Activated T-helper 2 cell treated with anti-CD3 and anti-CD28 coated beads, Interferon-gamma antibody, Interleukin-2, Interleukin-4, amounts not matched to agents 10 μg/mL and 5 μg/mL and 100 μg/mL, durations not matched to agents 14 hours and 24 hours and 36 hours (primary cell): ENCODE data around the gene CEP350. TPM values are rescaled to one million over a fixed set of nuclear protein-coding genes. Genes with fewer than 3 reads are reported as not detected.

Experiments used
- DNase-seq: peaks from one replicate; pipeline ENCODE4 v3.0.0; 2021; ENCODE audit warnings: low spot score
- H3K27ac Mint-ChIP-seq: one replicate; pipeline ENCODE4 v1.8.0; 2021; ENCODE audit warnings: mixed read lengths
- H3K27me3 Mint-ChIP-seq: one replicate; pipeline ENCODE4 v1.8.0; 2021; ENCODE audit warnings: low read depth, mixed read lengths
- H3K36me3 Mint-ChIP-seq: one replicate; pipeline ENCODE4 v1.8.0; 2021; ENCODE audit warnings: low read depth, mixed read lengths
- H3K4me1 Mint-ChIP-seq: one replicate; pipeline ENCODE4 v1.8.0; 2021; ENCODE audit warnings: low read depth, mixed read lengths
- H3K4me3 Mint-ChIP-seq: one replicate; pipeline ENCODE4 v1.8.0; 2021; ENCODE audit warnings: low read depth, mild to moderate bottlenecking, moderate library complexity, mixed read lengths
- H3K9me3 Mint-ChIP-seq: one replicate; pipeline ENCODE4 v1.8.0; 2021; ENCODE audit warnings: mixed read lengths
- intact Hi-C: fragments of 100-400 bp; cut with micrococcal nuclease; formaldehyde crosslinking; loops from one replicate; pipeline ENCODE4 v1.15.1; 2023
- total RNA-seq: library from RNA; stranded (reverse); gene quantifications from 2 replicates; pipeline ENCODE4 v1.2.3, GENCODE V29; 2022

Gene CEP350
- 41.2 and 43.7 TPM in 2 replicates for total RNA-seq

GRCh38 chr1:179954493-179955286 lies at the start of gene CEP350:
Gene CEP350 (plus strand): TSS chr1:179954810. CDS start chr1:179986182, 31,372 bp downstream.
- intact Hi-C loops: loop anchor here (5.0 kb wide), 2 partner anchors 198 to 917 kb away; partner anchors contain the start of gene QSOX1
- Mint-ChIP-seq H3K27ac (peak within 1 kb of the TSS; percentile 98), H3K27me3 (no peaks in the 10 kb centered on the region), H3K4me3 (peak within 1 kb of the TSS; percentile 87), H3K36me3 (no peaks in the 10 kb centered on the region), H3K9me3 (no peaks in the 10 kb centered on the region), H3K4me1 (peaks cover 34% of the 10 kb centered on the region)
- DNase-seq: peak; percentile 98

GRCh38 chr1:179910934-179911333 lies 43.7 kb upstream of the CEP350 start:
- Mint-ChIP-seq H3K4me1 (peaks cover 8% of the 10 kb centered on the region), H3K4me3 (no peak overlapping the region), H3K27ac (no peak overlapping the region), H3K9me3 (no peaks in the 10 kb centered on the region), H3K27me3 (no peaks in the 10 kb centered on the region), H3K36me3 (peaks cover 61% of the 10 kb centered on the region)
- intact Hi-C loops: no loop called here
- no peak for DNase-seq

GRCh38 chr1:179911812-179912211 lies 42.8 kb upstream of the CEP350 start:
- H3K4me3 Mint-ChIP-seq: no peak overlapping the region
- no peak for DNase-seq

GRCh38 chr1:179917601-179918429 lies 36.8 kb upstream of the CEP350 start:
- Mint-ChIP-seq H3K4me3 (no peak overlapping the region), H3K36me3 (peaks cover 57% of the 10 kb centered on the region), H3K4me1 (no peaks in the 10 kb centered on the region), H3K27ac (no peak overlapping the region), H3K9me3 (no peaks in the 10 kb centered on the region), H3K27me3 (no peaks in the 10 kb centered on the region)
- intact Hi-C loops: no loop called here
- no peak for DNase-seq

More at GRCh38 chr1:179911812-179912211, 42.8 kb upstream of the CEP350 start:
- Mint-ChIP-seq H3K9me3 (no peaks in the 10 kb centered on the region), H3K27me3 (no peaks in the 10 kb centered on the region), H3K4me1 (peaks cover 8% of the 10 kb centered on the region), H3K27ac (no peak overlapping the region), H3K36me3 (peaks cover 60% of the 10 kb centered on the region)
- intact Hi-C loops: no loop called here

GRCh38 chr1:179921472-179921871 lies 33.1 kb upstream of the CEP350 start:
- no peak overlapping the region for H3K4me3 Mint-ChIP-seq
- no peaks in the 10 kb centered on the region for H3K4me1 Mint-ChIP-seq
- H3K27ac Mint-ChIP-seq: no peak overlapping the region
- intact Hi-C loops: no loop called here
- H3K36me3 Mint-ChIP-seq: peaks cover 43% of the 10 kb centered on the region
- H3K9me3 Mint-ChIP-seq: no peaks in the 10 kb centered on the region
- no peak for DNase-seq
- no peaks in the 10 kb centered on the region for H3K27me3 Mint-ChIP-seq

- Mint-ChIP-seq H3K9me3 (no peaks in the 10 kb centered on the region), H3K36me3 (peaks cover 42% of the 10 kb centered on the region), H3K4me1 (no peaks in the 10 kb centered on the region), H3K4me3 (no peak overlapping the region), H3K27me3 (no peaks in the 10 kb centered on the region), H3K27ac (no peak overlapping the region)
- DNase-seq: no peak
- intact Hi-C loops: no loop called here
Measured at GRCh38 chr1:179921981-179922872, 32.4 kb upstream of the CEP350 start.

- Mint-ChIP-seq H3K36me3 (peaks cover 34% of the 10 kb centered on the region), H3K4me3 (no peak overlapping the region), H3K9me3 (no peaks in the 10 kb centered on the region), H3K4me1 (no peaks in the 10 kb centered on the region), H3K27me3 (no peaks in the 10 kb centered on the region), H3K27ac (no peak overlapping the region)
- DNase-seq: no peak
- intact Hi-C loops: no loop called here
Measured at GRCh38 chr1:179923029-179923428, 31.6 kb upstream of the CEP350 start.

GRCh38 chr1:179924268-179924667 lies 30.3 kb upstream of the CEP350 start:
- no peak for DNase-seq
- Mint-ChIP-seq H3K9me3 (no peaks in the 10 kb centered on the region), H3K27ac (no peak overlapping the region), H3K27me3 (no peaks in the 10 kb centered on the region), H3K4me3 (no peak overlapping the region), H3K4me1 (no peaks in the 10 kb centered on the region), H3K36me3 (peaks cover 23% of the 10 kb centered on the region)
- intact Hi-C loops: no loop called here

GRCh38 chr1:179925302-179925701 lies 29.3 kb upstream of the CEP350 start:
- no peak for DNase-seq
- Mint-ChIP-seq H3K27ac (no peak overlapping the region), H3K4me3 (no peak overlapping the region), H3K4me1 (no peaks in the 10 kb centered on the region), H3K36me3 (peaks cover 16% of the 10 kb centered on the region), H3K27me3 (peaks cover 3% of the 10 kb centered on the region), H3K9me3 (no peaks in the 10 kb centered on the region)
- intact Hi-C loops: no loop called here

- intact Hi-C loops: no loop called here
- no peak overlapping the region for H3K4me3 Mint-ChIP-seq
- no peaks in the 10 kb centered on the region for H3K4me1 Mint-ChIP-seq
- DNase-seq: no peak
- H3K27ac Mint-ChIP-seq: no peak overlapping the region
- H3K9me3 Mint-ChIP-seq: no peaks in the 10 kb centered on the region
- peaks cover 14% of the 10 kb centered on the region for H3K36me3 Mint-ChIP-seq
- peaks cover 8% of the 10 kb centered on the region for H3K27me3 Mint-ChIP-seq
Measured at GRCh38 chr1:179925922-179926849, 28.4 kb upstream of the CEP350 start.

- Mint-ChIP-seq H3K27ac (no peak overlapping the region), H3K36me3 (peaks cover 10% of the 10 kb centered on the region), H3K9me3 (no peaks in the 10 kb centered on the region), H3K4me3 (no peak overlapping the region), H3K27me3 (peaks cover 10% of the 10 kb centered on the region), H3K4me1 (no peaks in the 10 kb centered on the region)
- no peak for DNase-seq
- intact Hi-C loops: no loop called here
Measured at GRCh38 chr1:179926850-179927205, 27.8 kb upstream of the CEP350 start.
